GM10248 (cell line): Measurements from ENCODE around the gene NFE2L3.

ENCODE experiments used
- CTCF ChIA-PET: fragments of 300-600 bp; sonication (Branson Sonifier 250); formaldehyde crosslinking; extraction: SDS; loops from one replicate; lab custom pipeline; 2021; ENCODE audit warnings: antibody characterized with exemption; lab: Yijun Ruan, JAX
- POLR2A ChIA-PET: fragments of 350-650 bp; sonication (Branson Sonifier 250); formaldehyde crosslinking; extraction: SDS; loops from one replicate; lab custom pipeline; 2020; ENCODE audit warnings: antibody characterized with exemption; lab: Yijun Ruan, JAX
- DNase-seq: peaks from one replicate; pipeline ENCODE4 v3.0.0; 2012; ENCODE audit errors: extremely low spot score
- CTCF ChIP-seq: IDR thresholded peaks from 2 replicates; pipeline ENCODE4 v1.5.1; 2012; ENCODE audit warnings: mild to moderate bottlenecking, low read depth; ENCODE audit errors: extremely low read depth, missing control alignments, control extremely low read depth

The NFE2L3 gene

GRCh38 chr7:26151953-26152781 is at the start of gene NFE2L3:
Gene NFE2L3 (plus strand): TSS chr7:26152198. CDS start chr7:26152499, 301 bp downstream.
- CTCF ChIA-PET = interaction anchor here (0.9 to 1.7 kb wide), 14 partner anchors 27 to 260 kb away, joined by 3 to 12 read pairs (median 4); no protein-coding TSS in a partner anchor
- TF ChIP-seq CTCF = peak; percentile 13
- POLR2A ChIA-PET = interaction anchor here (0.7 to 1.5 kb wide), 6 partner anchors 27 to 48 kb away, joined by 4 to 6 read pairs (median 4); partner anchors contain the start of gene HNRNPA2B1
- DNase-seq = peak; percentile 94

- no peak for TF ChIP-seq CTCF
- no peak for DNase-seq
- CTCF ChIA-PET = interaction anchor here (1.1 kb wide), 1 partner anchor 37 kb away, joined by 3 read pairs; no protein-coding TSS in a partner anchor
- POLR2A ChIA-PET = no interaction called here
Measured at GRCh38 chr7:26103596-26103995, 48.4 kb upstream of the NFE2L3 start.

- CTCF ChIA-PET = interaction anchor here (1.3 to 1.4 kb wide), 2 partner anchors 12 to 23 kb away, joined by 3 read pairs; no protein-coding TSS in a partner anchor
- no peak for DNase-seq
- POLR2A ChIA-PET = no interaction called here
- no peak for TF ChIP-seq CTCF
Measured at GRCh38 chr7:26105236-26105635, 46.8 kb upstream of the NFE2L3 start.

GRCh38 chr7:26105931-26106330 is 46.1 kb upstream of the NFE2L3 start:
- CTCF ChIA-PET = interaction anchor here (1.0 to 1.3 kb wide), 3 partner anchors 15 to 259 kb away, joined by 3 to 4 read pairs (median 3); no protein-coding TSS in a partner anchor
- POLR2A ChIA-PET = no interaction called here
- DNase-seq = no peak
- no peak for TF ChIP-seq CTCF

GRCh38 chr7:26112203-26112740 is 39.7 kb upstream of the NFE2L3 start:
- ChIA-PET CTCF (interaction anchor here (1.1 to 2.4 kb wide), 4 partner anchors 8 to 21 kb away, joined by 3 to 8 read pairs (median 6); no protein-coding TSS in a partner anchor), POLR2A (no interaction called here)
- no peak for TF ChIP-seq CTCF
- no peak for DNase-seq

GRCh38 chr7:26115650-26116049 is 36.3 kb upstream of the NFE2L3 start:
- DNase-seq = no peak
- ChIA-PET POLR2A (no interaction called here), CTCF (interaction anchor here (1.1 kb wide), 1 partner anchor 12 kb away, joined by 3 read pairs; no protein-coding TSS in a partner anchor)
- no peak for TF ChIP-seq CTCF
